8988T (cell line): ENCODE measurements around the gene PLEKHA7.

Experiments used
- DNase-seq: peaks from one replicate; pipeline ENCODE4 v3.0.0; 2011

The PLEKHA7 gene

DNA sequence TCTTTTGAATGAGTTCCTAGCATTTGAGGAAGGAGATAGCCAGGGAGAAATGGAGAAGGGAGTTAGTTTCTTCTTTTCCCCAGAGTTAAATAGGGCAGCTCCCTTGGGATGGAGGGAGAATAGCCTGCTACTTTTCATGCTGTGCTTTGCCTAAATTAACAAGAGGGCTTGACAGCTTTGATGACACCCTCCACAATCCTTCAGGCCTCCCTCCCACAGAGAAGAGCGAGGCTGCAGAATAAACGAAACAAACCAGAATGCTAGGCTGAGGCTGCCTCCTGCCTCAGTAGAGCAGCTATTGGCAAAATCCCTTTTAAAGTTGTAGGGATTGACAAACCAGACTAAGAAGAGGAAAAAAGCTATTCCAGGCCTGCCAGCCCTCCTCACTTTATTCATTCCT lies 181.2 kb downstream of the PLEKHA7 start:
- no peak for DNase-seq

- DNase-seq, result no peak
Measured at GRCh38 chr11:16832193-16832539, 182.0 kb downstream of the PLEKHA7 start.

- DNase-seq, result no peak
Measured at GRCh38 chr11:16831316-16832192, 182.7 kb downstream of the PLEKHA7 start.

DNA sequence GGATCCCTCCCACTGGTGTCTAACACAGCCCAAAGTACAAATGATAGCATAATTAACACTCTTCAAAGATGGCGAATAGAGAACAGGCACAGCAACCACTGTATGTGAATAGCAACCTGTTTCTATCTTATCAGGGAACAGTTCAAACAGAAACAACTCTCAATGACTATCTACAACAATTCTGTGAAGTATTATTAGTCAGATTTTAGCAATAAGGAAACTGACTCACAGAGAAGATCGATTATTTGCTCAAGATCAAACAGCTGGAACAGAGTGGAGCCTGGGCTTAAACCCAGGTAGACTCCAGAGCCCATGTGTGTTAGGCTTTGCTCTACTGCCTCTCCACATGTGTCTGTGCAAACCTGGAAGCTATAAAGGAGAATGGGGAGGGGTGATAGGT lies 187.1 kb downstream of the PLEKHA7 start:
- DNase-seq, result no peak

- DNase-seq, result no peak
Measured at GRCh38 chr11:16825968-16826367, 188.2 kb downstream of the PLEKHA7 start.

DNA sequence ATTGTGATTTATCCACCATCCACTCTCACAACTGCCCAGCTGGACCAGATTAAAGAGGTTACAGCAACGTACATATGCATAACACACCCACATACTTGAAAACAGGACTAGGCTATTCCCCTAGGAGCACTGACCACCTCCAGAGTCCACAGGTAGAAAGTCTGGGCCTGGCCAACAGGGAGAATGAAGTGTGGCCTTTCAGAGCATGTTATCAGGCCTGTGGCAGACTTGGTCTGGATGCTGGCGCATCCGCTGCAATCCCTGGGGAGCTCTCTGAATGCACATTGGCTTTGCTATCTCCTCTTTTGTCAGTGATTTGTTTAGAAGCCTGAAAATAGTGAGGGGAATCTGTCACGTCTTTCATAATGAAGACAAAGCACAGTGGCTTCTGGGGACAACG lies 189.1 kb downstream of the PLEKHA7 start:
- DNase-seq, result no peak

DNA sequence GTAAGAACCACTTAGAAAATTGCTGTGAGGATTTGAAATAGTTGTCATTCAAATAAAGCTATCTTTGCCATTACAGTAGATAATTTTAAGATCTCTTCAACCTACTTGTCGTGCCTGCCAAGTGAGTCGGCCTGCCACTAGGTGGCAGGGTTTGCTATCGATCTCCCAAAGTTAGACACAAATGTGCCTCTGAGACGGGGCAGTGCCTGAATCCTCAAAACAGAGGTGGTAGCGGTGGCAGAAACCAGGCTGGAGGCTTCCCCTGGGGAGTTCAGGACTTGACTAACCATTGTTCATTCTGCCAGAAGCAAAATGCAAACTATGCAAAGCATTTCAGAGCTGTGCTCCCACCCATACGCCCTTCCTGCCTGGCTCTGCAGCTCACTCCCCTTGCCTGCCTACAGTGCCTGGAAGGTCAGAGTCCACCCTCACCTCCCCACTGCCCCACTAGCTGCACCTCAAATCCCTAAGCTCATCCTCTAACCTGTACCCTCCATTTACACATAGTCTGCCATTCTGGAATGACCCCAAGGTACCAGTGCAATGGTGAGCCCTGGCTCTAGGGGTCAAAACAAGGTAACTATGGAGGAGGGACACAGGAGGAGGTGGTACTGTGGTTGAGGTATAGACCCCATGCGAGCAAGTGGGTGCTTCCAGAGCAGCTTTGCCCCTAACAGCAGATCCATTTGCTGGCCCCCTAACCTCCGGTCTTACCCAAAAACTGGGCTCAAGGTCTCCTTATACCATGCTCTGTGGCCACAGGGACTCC lies 193.7 kb downstream of the PLEKHA7 start:
- DNase-seq, result peak; percentile 55

GRCh38 chr11:16818284-16818683 lies 195.9 kb downstream of the PLEKHA7 start:
- no peak for DNase-seq

GRCh38 chr11:16817351-16817750 lies 196.9 kb downstream of the PLEKHA7 start:
- no peak for DNase-seq

- DNase-seq, result no peak
Measured at GRCh38 chr11:16816358-16817270, 197.6 kb downstream of the PLEKHA7 start.

DNA sequence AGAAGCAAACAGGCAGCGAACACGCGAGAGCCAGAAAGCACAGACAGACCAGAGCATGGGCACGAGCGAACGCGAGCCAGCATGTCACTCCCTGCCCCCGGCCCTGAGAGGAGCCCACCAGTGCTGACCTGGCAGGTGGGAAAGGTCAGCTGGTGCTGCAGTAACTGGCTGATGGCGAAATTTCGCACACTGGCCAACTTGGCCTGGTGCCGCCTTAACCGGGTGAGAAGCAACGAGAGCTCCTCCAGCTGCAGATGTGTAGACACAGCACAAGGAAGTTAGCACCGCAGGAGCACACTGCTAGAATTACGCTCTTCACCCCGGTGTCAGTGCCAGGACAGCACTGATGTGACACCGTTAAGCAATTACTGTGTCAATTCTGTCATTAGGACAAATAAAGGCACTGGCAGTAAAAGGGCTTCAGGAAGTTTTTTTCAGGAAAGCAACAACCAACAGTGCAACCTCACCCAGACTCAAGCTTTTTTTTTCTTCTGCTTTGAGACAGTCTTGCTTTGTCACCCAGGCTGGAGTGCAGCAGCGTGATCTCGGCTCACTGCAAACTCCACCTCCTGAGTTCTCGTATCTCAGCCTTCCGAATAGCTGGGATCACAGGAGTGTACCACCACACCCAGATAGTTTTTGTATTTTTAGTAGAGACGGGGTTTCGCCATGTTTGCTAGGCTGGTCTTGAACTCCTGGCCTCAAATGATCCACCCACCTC lies 199.0 kb downstream of the PLEKHA7 start:
- DNase-seq, result no peak

DNA sequence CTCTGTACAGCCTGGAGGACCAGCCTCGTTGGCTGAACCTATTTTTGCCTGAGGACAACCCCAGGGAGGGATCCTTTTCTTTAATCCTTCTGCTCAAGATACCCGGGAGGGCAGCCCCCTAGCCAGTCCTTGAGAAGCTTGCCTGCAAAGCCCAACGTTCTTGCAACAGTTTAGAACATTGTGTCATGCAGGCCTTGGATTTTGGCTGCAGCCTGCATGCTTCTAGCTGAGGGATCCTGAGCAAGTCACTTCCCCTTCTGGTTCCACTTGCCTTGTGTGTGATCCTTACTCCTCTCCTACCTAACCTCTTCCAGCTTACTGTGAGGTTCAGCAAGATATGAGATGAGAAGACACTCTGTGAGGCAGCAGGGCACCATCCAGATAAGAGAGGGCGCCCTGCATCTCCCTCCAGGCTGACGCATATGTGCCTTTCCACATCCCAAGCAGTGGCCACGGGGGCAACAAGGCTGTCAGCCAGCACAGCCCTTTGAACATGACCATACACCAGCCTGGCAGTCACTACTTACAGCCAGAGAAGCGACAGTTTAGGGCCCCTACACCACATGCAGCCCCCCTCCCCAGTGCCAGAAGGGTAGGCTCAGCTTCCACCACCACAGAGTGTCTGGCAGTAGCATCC lies 199.7 kb downstream of the PLEKHA7 start:
- DNase-seq, result no peak

- DNase-seq, result no peak
Measured at GRCh38 chr11:16813126-16813525, 201.1 kb downstream of the PLEKHA7 start.

DNA sequence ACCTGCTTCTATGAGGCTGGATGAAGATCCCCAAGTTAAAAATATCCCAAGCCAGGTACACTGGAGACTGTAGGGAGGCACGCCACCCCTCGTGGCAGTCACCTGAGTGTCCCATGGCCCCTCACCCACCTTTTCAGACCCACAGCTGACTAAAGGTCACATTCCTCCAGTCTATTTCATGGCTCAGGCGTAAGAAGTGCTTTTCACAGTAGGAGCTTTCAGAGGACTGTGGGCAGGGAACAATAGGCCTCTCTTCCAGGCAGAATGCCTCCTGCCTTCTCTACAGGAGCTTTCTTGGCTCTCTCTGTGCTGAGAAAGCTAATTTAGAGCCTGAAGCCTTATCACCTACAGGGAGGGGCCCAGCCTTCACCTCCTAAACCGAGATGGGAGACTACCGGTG lies 201.9 kb downstream of the PLEKHA7 start:
- DNase-seq, result no peak

- no peak for DNase-seq
Measured at GRCh38 chr11:16811136-16812020, 202.8 kb downstream of the PLEKHA7 start.

GRCh38 chr11:16809886-16810668 lies 204.1 kb downstream of the PLEKHA7 start:
- no peak for DNase-seq

GRCh38 chr11:16807306-16807705 lies 206.9 kb downstream of the PLEKHA7 start:
- no peak for DNase-seq

GRCh38 chr11:16806791-16807190 lies 207.4 kb downstream of the PLEKHA7 start:
- DNase-seq, result no peak

GRCh38 chr11:16805938-16806337 lies 208.3 kb downstream of the PLEKHA7 start:
- no peak for DNase-seq
